ENCODE data around the gene CCT8L2.
"Not testable (repeated sequence)": the region's sequence is repeated elsewhere in the genome, so short reads cannot be mapped to it uniquely, and the experiment has no call there.

Gene CCT8L2

GRCh38 chr22:16592231-16592630 lies 379 bp downstream of the CCT8L2 start:
- not testable (repeated sequence) for DNase-seq

- not testable (repeated sequence) for DNase-seq
Measured at GRCh38 chr22:16591136-16591535, 1.5 kb downstream of the CCT8L2 start.

DNA sequence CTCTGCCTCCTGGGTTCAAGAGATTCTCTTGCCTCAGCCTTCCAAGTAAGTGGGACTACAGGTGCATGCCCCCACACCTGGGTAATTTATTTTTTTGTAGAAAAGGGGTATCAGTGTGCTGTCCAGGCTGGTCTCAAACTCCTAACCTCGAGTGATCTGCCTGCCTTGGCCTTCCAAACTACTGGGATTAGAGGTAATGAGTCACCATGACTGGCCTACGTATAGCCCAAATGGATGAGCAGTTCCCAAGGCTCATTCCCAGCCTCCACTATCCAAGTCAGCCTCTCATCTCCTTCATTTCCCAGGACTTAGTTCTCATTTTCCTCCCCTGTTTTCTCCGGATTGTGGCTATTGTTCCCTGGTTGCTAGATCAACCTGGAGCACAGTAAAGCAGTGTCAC lies 5.6 kb downstream of the CCT8L2 start:
- no peak for DNase-seq

- DNase-seq, result no peak
Measured at GRCh38 chr22:16586170-16586569, 6.4 kb downstream of the CCT8L2 start.

DNA sequence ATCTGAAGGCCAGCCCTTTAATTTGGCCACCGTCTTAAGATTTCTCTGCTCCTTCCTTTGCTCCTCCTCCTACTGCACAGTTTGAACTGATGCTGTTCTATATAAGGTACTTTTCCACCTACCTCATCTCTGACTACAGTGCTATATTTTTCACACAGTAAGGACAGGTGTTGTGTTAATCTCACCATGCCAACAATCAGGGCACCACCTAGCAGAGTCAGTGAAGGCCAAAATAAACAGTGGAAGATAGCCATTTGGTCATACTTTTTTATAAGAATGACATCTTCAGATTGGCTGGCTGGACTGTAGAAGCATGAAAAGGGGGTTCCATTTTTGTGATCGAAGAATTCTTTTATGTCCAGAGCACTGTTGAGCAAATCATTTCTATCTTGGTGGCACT lies 11.7 kb downstream of the CCT8L2 start:
- DNase-seq, result not testable (repeated sequence)

GRCh38 chr22:16569240-16569834 lies 23.3 kb downstream of the CCT8L2 start:
- DNase-seq, result not testable (repeated sequence)

GRCh38 chr22:16568425-16568758 lies 24.2 kb downstream of the CCT8L2 start:
- DNase-seq, result no peak

- not testable (repeated sequence) for DNase-seq
Measured at GRCh38 chr22:16567617-16568424, 24.8 kb downstream of the CCT8L2 start.

GRCh38 chr22:16566421-16567151 lies 26.0 kb downstream of the CCT8L2 start:
- not testable (repeated sequence) for DNase-seq

GRCh38 chr22:16565585-16566420 lies 26.8 kb downstream of the CCT8L2 start:
- not testable (repeated sequence) for DNase-seq

DNA sequence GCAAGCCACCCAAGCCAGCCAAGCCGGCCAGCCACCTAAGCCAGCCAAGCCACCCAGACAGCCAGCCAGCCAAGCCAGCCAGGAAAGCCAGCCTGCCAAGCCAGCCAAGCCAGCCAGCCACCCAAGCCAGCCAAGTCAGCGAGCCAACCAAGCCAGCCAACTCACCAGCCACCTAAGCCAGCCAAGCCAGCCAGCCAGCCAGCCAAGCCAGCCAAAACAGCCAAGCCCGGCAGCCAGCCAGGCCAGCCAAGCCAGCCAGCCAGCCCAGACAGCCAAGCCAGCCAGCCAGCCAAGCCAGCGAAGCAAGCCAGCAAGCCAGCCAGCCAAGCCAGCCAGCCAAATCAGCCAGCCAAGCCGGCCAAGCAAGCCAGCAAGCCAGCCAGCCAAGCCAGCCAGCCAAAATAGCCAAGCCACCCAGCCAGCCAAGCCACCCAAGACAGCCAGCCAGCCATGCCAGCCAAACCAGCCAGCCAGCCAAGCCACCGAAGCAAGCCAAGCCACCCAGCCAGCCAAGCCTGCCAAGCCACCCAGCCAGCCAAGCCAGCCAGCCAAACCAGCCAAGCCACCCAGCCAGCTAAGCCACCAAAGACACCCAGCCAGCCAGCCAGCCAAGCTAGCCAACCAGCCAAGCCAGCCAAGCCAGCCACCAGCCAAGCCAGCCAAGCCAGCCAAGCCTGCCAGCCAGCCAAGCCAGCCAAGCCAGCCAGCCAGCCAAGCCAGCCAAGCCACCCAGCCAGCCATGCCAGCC lies 27.6 kb downstream of the CCT8L2 start:
- not testable (repeated sequence) for DNase-seq

GRCh38 chr22:16563555-16564520 lies 28.8 kb downstream of the CCT8L2 start:
- no peak for DNase-seq

DNA sequence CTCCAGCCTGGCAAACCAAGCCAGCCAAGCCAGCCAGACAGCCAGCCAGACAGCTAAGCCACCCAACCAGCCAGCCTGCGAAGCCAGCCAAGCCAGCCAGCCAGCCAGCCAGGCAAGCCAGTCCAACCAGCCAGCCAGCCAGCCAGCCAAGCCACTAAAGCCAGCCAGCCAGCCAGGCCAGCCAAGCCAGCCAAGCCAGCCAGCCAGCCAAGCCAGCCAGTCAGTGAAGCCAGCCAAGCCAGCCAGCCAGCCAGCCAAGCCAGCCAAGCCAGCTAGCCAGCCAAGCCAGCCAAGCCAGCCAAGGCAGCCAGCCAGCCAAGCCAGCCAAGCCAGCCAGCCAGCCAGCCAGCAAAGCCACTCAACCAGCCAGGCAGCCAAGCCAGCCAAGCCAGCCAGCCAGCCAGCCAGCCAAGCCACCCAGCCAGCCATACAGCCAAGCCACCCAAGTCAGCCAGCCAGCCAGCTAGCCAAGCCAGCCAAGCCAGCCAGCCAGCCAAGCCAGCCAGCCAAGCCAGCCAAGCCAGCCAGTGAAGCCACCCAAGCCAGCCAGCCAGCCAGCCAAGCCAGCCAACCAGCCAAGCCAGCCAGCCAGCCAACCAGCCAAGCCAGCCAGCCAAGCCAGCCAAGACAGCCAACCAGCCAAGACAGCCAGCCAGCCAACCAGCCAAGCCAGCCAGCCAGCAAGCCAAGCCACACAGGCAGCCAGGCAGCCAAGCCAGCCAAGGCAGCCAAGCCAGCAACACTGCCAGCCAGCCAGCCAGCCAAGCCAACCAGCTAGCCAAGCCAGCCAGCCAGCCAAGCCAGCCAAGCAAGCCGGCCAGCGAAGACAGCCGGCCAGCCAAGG lies 29.7 kb downstream of the CCT8L2 start:
- no peak for DNase-seq

DNA sequence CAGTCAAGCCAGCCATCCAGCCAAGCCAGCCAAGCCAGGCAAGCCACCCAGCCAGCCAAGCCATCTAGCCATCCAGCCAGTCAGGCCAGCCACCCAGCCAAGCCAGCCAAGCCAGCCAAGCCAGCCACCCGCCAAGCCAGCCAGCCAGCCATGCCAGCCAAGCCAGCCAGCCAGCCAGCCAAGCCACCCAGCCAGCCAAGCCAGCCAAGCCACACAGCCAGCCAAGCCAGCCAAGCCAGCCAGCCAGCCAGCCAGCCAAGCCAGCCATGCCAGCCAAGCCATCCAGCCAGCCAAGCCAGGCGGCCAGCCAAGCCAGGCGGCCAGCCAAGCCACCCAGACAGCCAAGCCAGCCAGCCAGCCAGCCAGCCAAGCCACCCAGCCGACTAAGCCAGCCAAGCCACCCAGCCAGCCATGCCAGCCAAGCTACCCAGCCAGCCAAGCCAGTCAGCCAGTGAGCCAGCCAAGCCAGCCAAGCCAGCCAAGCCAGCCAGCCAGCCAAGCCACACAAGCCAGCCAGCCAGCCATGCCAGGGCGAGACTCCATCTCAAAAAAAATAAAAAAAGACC lies 31.4 kb downstream of the CCT8L2 start:
- DNase-seq, result not testable (repeated sequence)

- DNase-seq, result not testable (repeated sequence)
Measured at GRCh38 chr22:16560651-16561050, 32.0 kb downstream of the CCT8L2 start.

GRCh38 chr22:16559996-16560395 lies 32.6 kb downstream of the CCT8L2 start:
- not testable (repeated sequence) for DNase-seq

DNA sequence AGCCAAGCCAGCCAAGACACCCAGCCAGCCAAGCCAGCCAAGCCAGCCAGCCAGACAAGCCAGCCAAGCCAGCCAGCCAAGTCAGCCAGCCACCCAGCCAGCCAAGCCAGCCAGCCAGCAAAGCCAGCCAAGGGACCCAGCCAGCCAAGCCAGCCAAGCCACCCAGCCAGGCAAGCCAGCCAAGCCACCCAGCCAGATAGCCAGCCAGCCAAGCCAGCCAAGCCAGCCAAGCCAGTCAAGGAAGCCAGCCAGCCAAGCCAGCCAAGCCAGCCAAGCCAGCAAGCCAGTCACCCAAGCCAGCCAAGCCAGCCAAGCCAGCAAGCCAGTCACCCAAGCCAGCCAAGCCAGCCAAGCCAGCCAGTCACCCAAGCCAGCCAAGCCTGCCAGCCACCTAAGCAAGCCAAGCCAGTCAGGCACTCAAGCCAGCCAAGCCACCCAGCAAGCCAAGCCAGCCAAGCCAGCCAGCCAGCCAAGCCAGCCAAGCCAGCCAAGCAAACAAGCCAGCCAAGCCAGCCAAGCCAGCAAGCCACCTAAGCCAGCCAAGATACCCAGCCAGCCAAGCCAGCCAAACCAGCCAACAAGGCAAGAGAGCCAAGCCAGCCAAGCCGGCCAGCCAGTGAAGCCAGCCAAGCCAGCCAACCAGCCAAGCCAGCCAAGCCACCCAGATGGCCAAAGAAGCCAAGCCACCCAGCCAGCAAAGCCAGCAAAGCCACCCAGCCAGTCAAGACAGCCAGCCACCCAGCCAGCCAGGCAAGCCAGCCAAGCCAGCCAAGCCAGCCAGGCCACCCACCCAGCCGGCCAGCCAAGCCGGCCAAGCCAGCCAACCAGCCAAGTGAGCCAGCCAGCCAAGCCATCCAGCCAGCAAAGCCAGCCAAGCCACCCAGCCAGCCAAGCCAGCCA lies 33.3 kb downstream of the CCT8L2 start:
- DNase-seq, result no peak

GRCh38 chr22:16558376-16558945 lies 34.1 kb downstream of the CCT8L2 start:
- DNase-seq, result not testable (repeated sequence)

Data from DMS53 (cell line).